ENCODE results near the gene AKAP13. TPM values are rescaled to one million over a fixed set of nuclear protein-coding genes. Genes with fewer than 3 reads are reported as not detected.
A peak's percentile ranks its signal among the peaks of the same experiment; 100 is the strongest.

Gene AKAP13
- polyA plus RNA-seq, 3 donors: 47.9 to 99.7 (median 92.6) TPM

DNA sequence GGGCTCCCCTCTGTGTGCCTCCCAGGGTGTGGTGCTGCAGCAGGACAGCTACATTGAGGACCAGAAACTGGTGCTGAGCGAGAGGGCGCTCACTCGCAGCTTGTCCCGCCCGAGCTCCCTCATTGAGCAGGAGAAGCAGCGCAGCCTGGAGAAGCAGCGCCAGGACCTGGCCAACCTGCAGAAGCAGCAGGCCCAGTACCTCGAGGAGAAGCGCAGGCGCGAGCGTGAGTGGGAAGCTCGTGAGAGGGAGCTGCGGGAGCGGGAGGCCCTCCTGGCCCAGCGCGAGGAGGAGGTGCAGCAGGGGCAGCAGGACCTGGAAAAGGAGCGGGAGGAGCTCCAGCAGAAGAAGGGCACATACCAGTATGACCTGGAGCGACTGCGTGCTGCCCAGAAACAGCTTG is 360.6 kb downstream of the AKAP13 start:
- no peak overlapping the region for H3K9ac ChIP-seq (ENCODE audit: insufficient read depth, low read length, poor library complexity, severe bottlenecking)
- WGBS (ENCODE audit: insufficient coverage): 95% methylated on average over 20 of the region's 20 CpGs
- no peak overlapping the region for H3K4me3 ChIP-seq (replicated peaks in 1 of 3; ENCODE audit: low read depth in 2 of 3, low read length in 3 of 3)
- Mint-ChIP-seq H3K9me3 (peaks cover 0 to 4% (median 0%) of the 10 kb centered on the region in 7 donors), H3K27me3 (ENCODE audit: low read depth in 3 of 3) (no peaks in the 10 kb centered on the region), H3K4me3 (no peak overlapping the region), H3K27ac (peak overlapping the region in 1 of 7 donors; percentile 15), H3K4me1 (no peaks in the 10 kb centered on the region), H3K36me3 (peaks cover 87 to 98% of the 10 kb centered on the region in 2 donors)
- no peak overlapping the region for H2AFZ ChIP-seq (ENCODE audit: insufficient read depth, low read depth, low read length, poor library complexity, severe bottlenecking)
- H3K9me3 ChIP-seq (replicated peaks in 1 of 2; ENCODE audit: control insufficient read depth in 1 of 2, insufficient read depth in 1 of 2, low read length in 2 of 2): no peaks in the 10 kb centered on the region
- no peak overlapping the region for H3K27ac ChIP-seq (ENCODE audit: low read depth in 1 of 2, low read length in 2 of 2)
- no peak for DNase-seq
- H3K4me1 ChIP-seq (ENCODE audit: control insufficient read depth in 1 of 2, insufficient read depth in 2 of 2, low read length in 2 of 2): no peaks in the 10 kb centered on the region
- intact Hi-C loops (cut with micrococcal nuclease): no loop called here
- H3K4me2 ChIP-seq (replicated peaks; ENCODE audit: extremely low read depth, low read length, poor library complexity, severe bottlenecking): no peak overlapping the region
- peaks cover under 1% of the 10 kb centered on the region for H3K79me2 ChIP-seq (ENCODE audit: insufficient read depth, low read length)
- peaks cover 96 to 100% of the 10 kb centered on the region in 2 donors for H3K36me3 ChIP-seq (replicated peaks in 1 of 2; ENCODE audit: control insufficient read depth in 1 of 2, insufficient read depth in 2 of 2, low read length in 2 of 2)
- TF ChIP-seq, protein P1, sequence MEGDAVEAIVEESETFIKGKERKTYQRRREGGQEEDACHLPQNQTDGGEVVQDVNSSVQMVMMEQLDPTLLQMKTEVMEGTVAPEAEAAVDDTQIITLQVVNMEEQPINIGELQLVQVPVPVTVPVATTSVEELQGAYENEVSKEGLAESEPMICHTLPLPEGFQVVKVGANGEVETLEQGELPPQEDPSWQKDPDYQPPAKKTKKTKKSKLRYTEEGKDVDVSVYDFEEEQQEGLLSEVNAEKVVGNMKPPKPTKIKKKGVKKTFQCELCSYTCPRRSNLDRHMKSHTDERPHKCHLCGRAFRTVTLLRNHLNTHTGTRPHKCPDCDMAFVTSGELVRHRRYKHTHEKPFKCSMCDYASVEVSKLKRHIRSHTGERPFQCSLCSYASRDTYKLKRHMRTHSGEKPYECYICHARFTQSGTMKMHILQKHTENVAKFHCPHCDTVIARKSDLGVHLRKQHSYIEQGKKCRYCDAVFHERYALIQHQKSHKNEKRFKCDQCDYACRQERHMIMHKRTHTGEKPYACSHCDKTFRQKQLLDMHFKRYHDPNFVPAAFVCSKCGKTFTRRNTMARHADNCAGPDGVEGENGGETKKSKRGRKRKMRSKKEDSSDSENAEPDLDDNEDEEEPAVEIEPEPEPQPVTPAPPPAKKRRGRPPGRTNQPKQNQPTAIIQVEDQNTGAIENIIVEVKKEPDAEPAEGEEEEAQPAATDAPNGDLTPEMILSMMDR (IDR thresholded peaks at IDR 0.05): no peak
- no peaks in the 10 kb centered on the region for H3K27me3 ChIP-seq (ENCODE audit: control insufficient read depth in 2 of 2, insufficient read depth in 2 of 2, low read length in 2 of 2)
- peaks cover 100% of the 10 kb centered on the region for H4K20me1 ChIP-seq (ENCODE audit: insufficient read depth, low read length)

DNA sequence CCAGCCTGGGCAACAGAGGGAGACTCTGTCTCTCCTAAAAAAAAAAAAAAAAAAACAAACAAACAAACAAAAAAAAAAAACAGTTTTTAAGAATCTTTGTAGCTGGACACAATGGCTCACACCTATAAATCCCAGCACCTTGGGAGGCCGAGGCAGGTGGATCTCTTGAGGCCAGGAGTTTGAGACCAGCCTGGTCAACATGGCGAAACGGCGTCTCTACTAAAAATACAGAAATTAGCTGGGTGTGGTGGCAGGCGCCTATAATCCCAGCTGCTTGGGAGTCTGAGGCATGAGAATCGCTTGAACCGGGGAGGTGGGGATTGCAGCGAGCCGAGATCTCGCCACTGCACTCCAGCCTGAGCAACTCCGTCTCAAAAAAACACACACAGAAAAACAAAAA is 361.3 kb downstream of the AKAP13 start:
- no peaks in the 10 kb centered on the region for H3K79me2 ChIP-seq (ENCODE audit: insufficient read depth, low read length)
- no peaks in the 10 kb centered on the region for H3K27me3 ChIP-seq (ENCODE audit: control insufficient read depth in 2 of 2, insufficient read depth in 2 of 2, low read length in 2 of 2)
- no peak overlapping the region for H3K4me3 ChIP-seq (replicated peaks in 1 of 3; ENCODE audit: low read depth in 2 of 3, low read length in 3 of 3)
- no peak for DNase-seq
- peaks cover 96 to 100% of the 10 kb centered on the region in 2 donors for H3K36me3 ChIP-seq (replicated peaks in 1 of 2; ENCODE audit: control insufficient read depth in 1 of 2, insufficient read depth in 2 of 2, low read length in 2 of 2)
- peaks cover 100% of the 10 kb centered on the region for H4K20me1 ChIP-seq (ENCODE audit: insufficient read depth, low read length)
- H3K4me1 ChIP-seq (ENCODE audit: control insufficient read depth in 1 of 2, insufficient read depth in 2 of 2, low read length in 2 of 2): no peaks in the 10 kb centered on the region
- H3K9me3 ChIP-seq (replicated peaks in 1 of 2; ENCODE audit: control insufficient read depth in 1 of 2, insufficient read depth in 1 of 2, low read length in 2 of 2): no peaks in the 10 kb centered on the region
- peak overlapping the region in 1 of 2 donors; percentile 49 for H3K27ac ChIP-seq (ENCODE audit: low read depth in 1 of 2, low read length in 2 of 2)
- intact Hi-C loops (cut with micrococcal nuclease): no loop called here
- WGBS (ENCODE audit: insufficient coverage): 100% methylated on average over 2 of the region's 11 CpGs
- TF ChIP-seq, protein P1 (IDR thresholded peaks at IDR 0.05): no peak
- Mint-ChIP-seq H3K4me3 (no peak overlapping the region), H3K4me1 (no peaks in the 10 kb centered on the region), H3K9me3 (peaks cover 0 to 2% (median 0%) of the 10 kb centered on the region in 7 donors), H3K27ac (no peak overlapping the region), H3K27me3 (ENCODE audit: low read depth in 3 of 3) (no peaks in the 10 kb centered on the region), H3K36me3 (peaks cover 87 to 98% of the 10 kb centered on the region in 2 donors)
- no peak overlapping the region for H3K4me2 ChIP-seq (replicated peaks; ENCODE audit: extremely low read depth, low read length, poor library complexity, severe bottlenecking)
- no peak overlapping the region for H3K9ac ChIP-seq (ENCODE audit: insufficient read depth, low read length, poor library complexity, severe bottlenecking)
- no peak overlapping the region for H2AFZ ChIP-seq (ENCODE audit: insufficient read depth, low read depth, low read length, poor library complexity, severe bottlenecking)
